Measurements from ENCODE around the gene NLGN1.
A peak's percentile ranks its signal among the peaks of the same experiment; 100 is the strongest.

NLGN1 gene

DNA sequence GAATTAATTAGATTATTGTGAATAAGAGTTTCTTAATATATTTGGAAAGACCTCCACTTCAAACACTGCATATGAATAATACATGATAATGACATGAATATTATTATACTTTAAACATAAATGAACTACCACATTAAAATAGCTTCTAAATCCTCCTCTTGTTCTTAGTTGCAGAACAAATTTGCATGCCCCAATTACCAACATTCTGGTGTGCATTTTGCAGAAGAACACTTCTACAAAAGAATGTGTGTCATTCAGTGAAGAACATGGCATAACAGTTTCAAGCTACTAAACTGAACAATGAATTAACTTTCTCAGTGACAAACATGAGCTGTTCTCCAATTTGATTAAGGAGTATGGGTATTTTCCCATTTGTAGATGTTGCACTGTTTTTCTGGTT is 750.3 kb downstream of the NLGN1 start (continued):
- TF ChIP-seq TSHZ2 (CRISPR knock-in tag; IDR thresholded peaks at IDR 0.05) (no peak), CSDC2 (CRISPR knock-in tag; IDR thresholded peaks at IDR 0.05) (no peak), TOX (CRISPR knock-in tag; IDR thresholded peaks at IDR 0.05; ENCODE audit: borderline replicate concordance) (no peak), SNAI2 (CRISPR knock-in tag; IDR thresholded peaks at IDR 0.05) (no peak), BACH2 (CRISPR knock-in tag; IDR thresholded peaks at IDR 0.05; ENCODE audit: borderline replicate concordance) (no peak), ESRRG (CRISPR knock-in tag; IDR thresholded peaks at IDR 0.05) (no peak)
- TF ChIP-seq, protein P1, sequence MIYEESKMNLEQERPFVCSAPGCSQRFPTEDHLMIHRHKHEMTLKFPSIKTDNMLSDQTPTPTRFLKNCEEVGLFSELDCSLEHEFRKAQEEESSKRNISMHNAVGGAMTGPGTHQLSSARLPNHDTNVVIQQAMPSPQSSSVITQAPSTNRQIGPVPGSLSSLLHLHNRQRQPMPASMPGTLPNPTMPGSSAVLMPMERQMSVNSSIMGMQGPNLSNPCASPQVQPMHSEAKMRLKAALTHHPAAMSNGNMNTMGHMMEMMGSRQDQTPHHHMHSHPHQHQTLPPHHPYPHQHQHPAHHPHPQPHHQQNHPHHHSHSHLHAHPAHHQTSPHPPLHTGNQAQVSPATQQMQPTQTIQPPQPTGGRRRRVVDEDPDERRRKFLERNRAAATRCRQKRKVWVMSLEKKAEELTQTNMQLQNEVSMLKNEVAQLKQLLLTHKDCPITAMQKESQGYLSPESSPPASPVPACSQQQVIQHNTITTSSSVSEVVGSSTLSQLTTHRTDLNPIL (CRISPR knock-in tag; IDR thresholded peaks at IDR 0.05; ENCODE audit: low read depth) = no peak

- no peak for TF ChIP-seq ZNF565 (CRISPR knock-in tag; conservative IDR thresholded peaks at IDR 0.05; ENCODE audit: low read depth)
- peak; percentile 94 for TF ChIP-seq ISL1 (CRISPR knock-in tag; IDR thresholded peaks at IDR 0.05)
- TF ChIP-seq SNAI2 (CRISPR knock-in tag; IDR thresholded peaks at IDR 0.05) = no peak
- TF ChIP-seq, protein P1 (CRISPR knock-in tag; IDR thresholded peaks at IDR 0.05; ENCODE audit: low read depth) = peak; percentile 70
- no peak for TF ChIP-seq ZNF8 (CRISPR knock-in tag; IDR thresholded peaks at IDR 0.05)
- peak; percentile 67; the same call in 1 of the 2 replicates for TF ChIP-seq TOX (CRISPR knock-in tag; IDR thresholded peaks at IDR 0.05; ENCODE audit: borderline replicate concordance)
- 0 out of 2 replicates have a peak, but pooled peaks have one; percentile 54 for TF ChIP-seq POU6F1 (CRISPR knock-in tag; IDR thresholded peaks at IDR 0.05; ENCODE audit: borderline replicate concordance, low read depth)
- peak; percentile 84 for TF ChIP-seq ZC3H10 (CRISPR knock-in tag; IDR thresholded peaks at IDR 0.05)
- peak; percentile 89 for TF ChIP-seq PATZ1 (CRISPR knock-in tag; IDR thresholded peaks at IDR 0.05; ENCODE audit: borderline replicate concordance)
- ATAC-seq = peak; percentile 70
These were observed 756.3 kb downstream of the NLGN1 start for GRCh38 chr3:174153871-174154270.

DNA sequence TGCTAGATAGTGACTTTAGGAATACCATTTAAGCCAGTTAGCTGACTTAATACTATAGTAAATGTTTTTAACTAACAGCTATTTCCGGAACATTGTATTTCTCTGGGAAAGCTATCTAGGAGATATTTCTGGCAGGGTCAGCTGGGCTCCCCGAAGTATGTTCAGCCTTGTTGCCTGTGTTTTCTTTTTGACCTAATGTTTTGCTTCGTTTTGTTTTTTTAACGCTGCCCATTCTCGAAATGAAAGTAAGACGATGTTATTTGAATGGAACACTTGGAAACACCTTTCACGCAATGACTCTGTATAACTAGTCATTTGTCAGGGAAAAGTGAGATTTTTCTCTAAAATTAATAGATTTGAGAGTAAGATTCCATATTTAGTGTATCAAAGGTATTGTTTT is 758.7 kb downstream of the NLGN1 start:
- TF ChIP-seq TOX (CRISPR knock-in tag; IDR thresholded peaks at IDR 0.05; ENCODE audit: borderline replicate concordance) (no peak), SNAI2 (CRISPR knock-in tag; IDR thresholded peaks at IDR 0.05) (no peak), PPARA (CRISPR knock-in tag; IDR thresholded peaks at IDR 0.05; ENCODE audit: borderline replicate concordance) (no peak), ZNF8 (CRISPR knock-in tag; IDR thresholded peaks at IDR 0.05) (no peak), PATZ1 (CRISPR knock-in tag; IDR thresholded peaks at IDR 0.05; ENCODE audit: borderline replicate concordance) (no peak), ISL1 (CRISPR knock-in tag; IDR thresholded peaks at IDR 0.05) (no peak), ZNF70 (CRISPR knock-in tag; IDR thresholded peaks at IDR 0.05) (no peak), CSDC2 (CRISPR knock-in tag; IDR thresholded peaks at IDR 0.05) (no peak), POU6F1 (CRISPR knock-in tag; IDR thresholded peaks at IDR 0.05; ENCODE audit: borderline replicate concordance, low read depth) (no peak), GLIS3 (CRISPR knock-in tag; IDR thresholded peaks at IDR 0.05) (no peak), ESRRG (CRISPR knock-in tag; IDR thresholded peaks at IDR 0.05) (no peak), ARNTL (CRISPR knock-in tag; IDR thresholded peaks at IDR 0.05; ENCODE audit: borderline replicate concordance, low read depth) (no peak), TCF4 (CRISPR knock-in tag; IDR thresholded peaks at IDR 0.05; ENCODE audit: borderline replicate concordance) (no peak)
- TF ChIP-seq, protein P1 (CRISPR knock-in tag; IDR thresholded peaks at IDR 0.05; ENCODE audit: low read depth) = no peak
- ATAC-seq = no peak

Data from SK-N-SH treated with all-trans-retinoic acid at 6 μM for 48 hours (cell line).